HK-2 (cell line): ENCODE measurements around the gene TNFAIP3.

Source experiments
- DNase-seq: peaks from one replicate; pipeline ENCODE4 v3.0.0-alpha.2; 2018; ENCODE audit not compliant: unreplicated experiment

TNFAIP3 gene

GRCh38 chr6:137864812-137865508 is 2.1 kb upstream of the TNFAIP3 start:
- no peak for DNase-seq

GRCh38 chr6:137866200-137866913 is 702 bp upstream of the TNFAIP3 start:
- peak; percentile 30 for DNase-seq

- DNase-seq = no peak
Measured at GRCh38 chr6:137867685-137868509, 838 bp downstream of the TNFAIP3 start.

- DNase-seq = no peak
Measured at GRCh38 chr6:137868721-137869548, 1.9 kb downstream of the TNFAIP3 start.

- DNase-seq = no peak
Measured at GRCh38 chr6:137869549-137870307, 2.7 kb downstream of the TNFAIP3 start.

GRCh38 chr6:137870308-137870644 is 3.2 kb downstream of the TNFAIP3 start:
- no peak for DNase-seq

- DNase-seq = no peak
Measured at GRCh38 chr6:137870744-137871247, 3.7 kb downstream of the TNFAIP3 start.

- no peak for DNase-seq
Measured at GRCh38 chr6:137871291-137871690, 4.2 kb downstream of the TNFAIP3 start.

- DNase-seq = no peak
Measured at GRCh38 chr6:137871831-137872454, 4.9 kb downstream of the TNFAIP3 start.

- no peak for DNase-seq
Measured at GRCh38 chr6:137872581-137873115, 5.6 kb downstream of the TNFAIP3 start.

GRCh38 chr6:137873273-137873762 is 6.3 kb downstream of the TNFAIP3 start:
- peak; percentile 54 for DNase-seq

- no peak for DNase-seq
Measured at GRCh38 chr6:137874204-137875057, 7.4 kb downstream of the TNFAIP3 start.

GRCh38 chr6:137875058-137875520 is 8.0 kb downstream of the TNFAIP3 start:
- DNase-seq = no peak

GRCh38 chr6:137875606-137876005 is 8.5 kb downstream of the TNFAIP3 start:
- no peak for DNase-seq

- DNase-seq = no peak
Measured at GRCh38 chr6:137876547-137876946, 9.5 kb downstream of the TNFAIP3 start.

- DNase-seq = no peak
Measured at GRCh38 chr6:137877113-137877512, 10.1 kb downstream of the TNFAIP3 start.

- DNase-seq = no peak
Measured at GRCh38 chr6:137877606-137878005, 10.5 kb downstream of the TNFAIP3 start.

GRCh38 chr6:137878029-137878428 is 11.0 kb downstream of the TNFAIP3 start:
- DNase-seq = no peak
